Sigmoid colon (tissue), 7 donors: Measurements from ENCODE around the gene TMEM51. TPM values are rescaled to one million over a fixed set of nuclear protein-coding genes. Genes with fewer than 3 reads are reported as not detected.

Experiments
- DNase-seq: peaks from one replicate; pipeline ENCODE4 v3.0.0-alpha.2; 2019
- H3K27ac ChIP-seq, 4 donors: fragments of 200-600 bp; sonication (generic); one replicate each; pipeline ENCODE4 v1.5.1; 2016 to 2019; ENCODE audit warnings: mild to moderate bottlenecking in 1 of 4
- H3K27me3 ChIP-seq, 3 donors: fragments of 200-600 bp; sonication (generic); one replicate each; pipeline ENCODE4 v1.5.1; 2019; ENCODE audit warnings: mild to moderate bottlenecking in 1 of 3
- H3K36me3 ChIP-seq, 4 donors: fragments of 200-600 bp; sonication (generic); one replicate each; pipeline ENCODE4 v1.5.1; 2016 to 2019
- H3K4me1 ChIP-seq, 4 donors: fragments of 200-600 bp; sonication (generic); one replicate each; pipeline ENCODE4 v1.5.1; 2017 to 2019
- H3K4me3 ChIP-seq, 4 donors: fragments of 200-600 bp; sonication (generic); one replicate each; pipeline ENCODE4 v1.5.1; 2017 to 2019; ENCODE audit warnings: mild to moderate bottlenecking in 2 of 4, moderate library complexity in 1 of 4
- H3K9me3 ChIP-seq, 4 donors: fragments of 200-600 bp in 3 of 4; sonication (generic) in 3 of 4; one replicate each; pipeline versions ENCODE4 v1.5.1 to v1.6.1; 2013 to 2019
- EP300 ChIP-seq, 4 donors: sonication (generic); formaldehyde crosslinking; IDR thresholded peaks; one replicate each; pipeline ENCODE4 v1.6.1; 2017; ENCODE audit warnings: antibody characterized with exemption in 4 of 4
- POLR2A ChIP-seq, 2 donors: fragments of 450-650 bp; IDR thresholded peaks; one replicate each; pipeline ENCODE4 v1.6.1; 2016; ENCODE audit warnings: antibody characterized with exemption in 2 of 2, mild to moderate bottlenecking in 2 of 2, moderate library complexity in 2 of 2
- POLR2AphosphoS5 ChIP-seq, 4 donors: sonication (generic); formaldehyde crosslinking; IDR thresholded peaks; one replicate each; pipeline ENCODE4 v1.6.1; 2017; ENCODE audit warnings: antibody characterized with exemption in 4 of 4
- WGBS, 2 donors: extraction: QIAGEN DNeasy Blood & Tissue Kit; methylation state at CpG; one replicate each; pipeline ENCODE4 v1.1.7; 2013; 5-methylcytosine and 5-hydroxymethylcytosine counted together
- intact Hi-C: fragments of 100-400 bp; cut with DNase I; formaldehyde crosslinking; loops from one replicate; pipeline ENCODE4 v1.15.1; 2023
- polyA plus RNA-seq, 3 donors: library from polyadenylated mRNA; stranded (reverse); fragments of 200-250 nt; gene quantifications; one replicate each; pipeline ENCODE4 v1.2.3, GENCODE V29; 2013
- total RNA-seq, 4 donors: library from RNA; depleted of rRNA; stranded (reverse); fragments of >200 nt; gene quantifications; one replicate each; pipeline ENCODE4 v1.1.0, GENCODE V29; 2016
- TF ChIP-seq, protein P1 (sequence below), 4 experiments: fragments of 450-650 bp in 3 of 4; fragments of 200-600 bp in 1 of 4; IDR thresholded peaks; one replicate each; pipeline ENCODE4 v1.5.1; 2016 to 2019; ENCODE audit warnings: antibody characterized with exemption in 4 of 4, mild to moderate bottlenecking in 3 of 4, moderate library complexity in 2 of 4
- donor health status: healthy with polysubstance abuse.
- donor health status: Bipolar disorder and iron deficiency.
- donor health status: healthy.

The TMEM51 gene
- total and polyA plus RNA-seq, 7 donors: 8.8 to 20.7 (median 15.3) TPM

DNA sequence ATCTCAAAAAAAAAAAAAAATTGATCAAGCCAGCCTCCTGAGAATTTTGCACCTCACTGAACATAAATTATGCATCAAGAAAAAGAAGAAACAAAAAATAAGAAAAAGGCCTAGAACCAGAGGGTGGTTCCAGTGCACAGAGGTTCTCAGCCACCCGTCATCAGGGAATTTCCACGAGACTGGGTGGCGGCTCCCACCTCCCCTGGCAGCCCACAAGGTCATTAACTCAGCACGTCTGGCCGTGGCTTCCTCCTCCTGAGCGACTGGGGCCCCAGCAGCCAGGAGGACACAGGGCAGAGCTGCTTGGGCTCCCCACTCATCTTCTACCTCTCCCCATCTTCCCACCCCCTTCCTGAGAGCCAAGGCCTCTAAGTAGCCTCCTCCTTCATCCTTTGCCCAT is 15.7 kb upstream of the TMEM51 start:
- Histone ChIP-seq H3K27ac (no peak overlapping the region), H3K27me3 (no peaks in the 10 kb centered on the region), H3K4me1 (peaks cover 0 to 5% (median 0%) of the 10 kb centered on the region in 4 donors), H3K4me3 (no peak overlapping the region), H3K36me3 (no peaks in the 10 kb centered on the region), H3K9me3 (no peaks in the 10 kb centered on the region)
- intact Hi-C loops: no loop called here
- DNase-seq: no peak
- TF ChIP-seq EP300 (IDR thresholded peaks at IDR 0.05) (no peak), POLR2AphosphoS5 (IDR thresholded peaks at IDR 0.05) (no peak), POLR2A (IDR thresholded peaks at IDR 0.05) (no peak)
- TF ChIP-seq, protein P1, sequence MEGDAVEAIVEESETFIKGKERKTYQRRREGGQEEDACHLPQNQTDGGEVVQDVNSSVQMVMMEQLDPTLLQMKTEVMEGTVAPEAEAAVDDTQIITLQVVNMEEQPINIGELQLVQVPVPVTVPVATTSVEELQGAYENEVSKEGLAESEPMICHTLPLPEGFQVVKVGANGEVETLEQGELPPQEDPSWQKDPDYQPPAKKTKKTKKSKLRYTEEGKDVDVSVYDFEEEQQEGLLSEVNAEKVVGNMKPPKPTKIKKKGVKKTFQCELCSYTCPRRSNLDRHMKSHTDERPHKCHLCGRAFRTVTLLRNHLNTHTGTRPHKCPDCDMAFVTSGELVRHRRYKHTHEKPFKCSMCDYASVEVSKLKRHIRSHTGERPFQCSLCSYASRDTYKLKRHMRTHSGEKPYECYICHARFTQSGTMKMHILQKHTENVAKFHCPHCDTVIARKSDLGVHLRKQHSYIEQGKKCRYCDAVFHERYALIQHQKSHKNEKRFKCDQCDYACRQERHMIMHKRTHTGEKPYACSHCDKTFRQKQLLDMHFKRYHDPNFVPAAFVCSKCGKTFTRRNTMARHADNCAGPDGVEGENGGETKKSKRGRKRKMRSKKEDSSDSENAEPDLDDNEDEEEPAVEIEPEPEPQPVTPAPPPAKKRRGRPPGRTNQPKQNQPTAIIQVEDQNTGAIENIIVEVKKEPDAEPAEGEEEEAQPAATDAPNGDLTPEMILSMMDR (IDR thresholded peaks at IDR 0.05): no peak
- 39 to 43% methylated on average over 6 of the region's 6 CpGs for WGBS, 2 donors

- H3K27me3 ChIP-seq: no peaks in the 10 kb centered on the region
- H3K4me3 ChIP-seq: no peak overlapping the region
- TF ChIP-seq EP300 (IDR thresholded peaks at IDR 0.05): no peak
- TF ChIP-seq POLR2AphosphoS5 (IDR thresholded peaks at IDR 0.05): no peak
- TF ChIP-seq, protein P1 (IDR thresholded peaks at IDR 0.05): no peak
- no peak for TF ChIP-seq POLR2A (IDR thresholded peaks at IDR 0.05)
- intact Hi-C loops: no loop called here
- no peak for DNase-seq
- 77 to 82% methylated on average over 15 of the region's 15 CpGs for WGBS, 2 donors
- no peaks in the 10 kb centered on the region for H3K36me3 ChIP-seq
- peaks cover 0 to 5% (median 0%) of the 10 kb centered on the region in 4 donors for H3K4me1 ChIP-seq
- H3K9me3 ChIP-seq: no peaks in the 10 kb centered on the region
- H3K27ac ChIP-seq: no peak overlapping the region
Observed at GRCh38 chr1:15139654-15140350, 13.7 kb upstream of the TMEM51 start.

DNA sequence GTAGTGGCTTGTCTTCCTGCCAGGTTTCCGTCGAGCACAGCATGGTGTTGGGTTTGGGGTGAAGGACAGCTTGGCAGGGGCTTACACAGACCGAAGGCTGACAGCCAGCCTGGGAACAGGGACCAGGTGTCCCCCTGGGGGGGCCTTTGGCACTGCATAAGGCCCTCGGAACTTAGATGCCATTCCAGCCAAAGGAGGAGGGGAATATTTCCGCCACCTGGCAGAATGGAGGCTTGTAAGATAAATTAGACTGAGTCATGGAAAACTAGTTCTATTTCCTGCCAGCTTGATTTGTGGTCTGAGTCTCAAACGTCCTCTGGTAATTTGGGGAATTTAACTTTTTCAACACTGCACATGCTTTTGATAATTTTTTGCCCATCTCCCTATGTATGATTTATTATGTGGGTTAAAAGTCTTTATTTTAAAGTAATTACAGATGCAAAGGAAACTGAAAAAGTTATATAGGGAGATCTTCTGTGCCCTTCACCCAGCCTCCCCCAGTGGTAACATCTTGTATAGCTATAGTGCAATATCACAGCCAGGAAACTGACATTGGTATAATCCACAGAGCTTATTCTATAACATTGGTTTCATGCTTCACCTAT is 11.5 kb upstream of the TMEM51 start:
- intact Hi-C loops: no loop called here
- Histone ChIP-seq H3K4me3 (no peak overlapping the region), H3K27me3 (no peaks in the 10 kb centered on the region), H3K9me3 (no peaks in the 10 kb centered on the region), H3K4me1 (peaks cover 0 to 17% (median 11%) of the 10 kb centered on the region in 4 donors), H3K36me3 (no peaks in the 10 kb centered on the region), H3K27ac (no peak overlapping the region)
- TF ChIP-seq POLR2AphosphoS5 (IDR thresholded peaks at IDR 0.05) (no peak), EP300 (IDR thresholded peaks at IDR 0.05) (no peak), POLR2A (IDR thresholded peaks at IDR 0.05) (no peak)
- TF ChIP-seq, protein P1 (IDR thresholded peaks at IDR 0.05): no peak
- DNase-seq: no peak
- 41 to 79% methylated on average over 6 of the region's 6 CpGs for WGBS, 2 donors

DNA sequence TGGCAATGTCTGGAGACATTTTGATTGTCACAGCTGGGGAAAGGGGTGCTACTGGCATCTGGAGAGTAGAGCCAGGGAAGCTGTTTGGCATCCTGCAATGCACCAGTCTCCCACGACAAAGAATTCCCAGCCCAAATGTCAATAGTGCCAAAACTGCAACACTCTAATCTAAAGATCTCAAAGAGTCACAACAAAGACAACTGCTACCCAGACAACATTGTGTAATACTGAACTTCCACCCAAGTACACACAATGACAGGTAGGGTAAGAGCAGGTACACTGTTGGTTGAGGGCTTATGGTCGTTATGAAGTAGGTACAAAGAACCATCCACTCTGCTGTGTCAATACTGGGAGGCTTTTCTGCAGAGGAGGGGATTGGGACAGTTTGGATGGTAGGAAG is 8.2 kb upstream of the TMEM51 start:
- intact Hi-C loops: no loop called here
- Histone ChIP-seq H3K27me3 (no peaks in the 10 kb centered on the region), H3K4me3 (no peak overlapping the region), H3K9me3 (no peaks in the 10 kb centered on the region), H3K4me1 (peaks cover 0 to 18% (median 11%) of the 10 kb centered on the region in 4 donors), H3K27ac (peak overlapping the region in 2 of 4 donors; percentile 49 to 53), H3K36me3 (no peaks in the 10 kb centered on the region)
- no peak for DNase-seq
- 58 to 65% methylated on average over 2 of the region's 2 CpGs for WGBS, 2 donors
- no peak for TF ChIP-seq POLR2AphosphoS5 (IDR thresholded peaks at IDR 0.05)
- TF ChIP-seq EP300 (IDR thresholded peaks at IDR 0.05): no peak
- no peak for TF ChIP-seq POLR2A (IDR thresholded peaks at IDR 0.05)
- TF ChIP-seq, protein P1 (IDR thresholded peaks at IDR 0.05): no peak
